Measurements from ENCODE around the gene CTNND2.

CTNND2 gene

DNA sequence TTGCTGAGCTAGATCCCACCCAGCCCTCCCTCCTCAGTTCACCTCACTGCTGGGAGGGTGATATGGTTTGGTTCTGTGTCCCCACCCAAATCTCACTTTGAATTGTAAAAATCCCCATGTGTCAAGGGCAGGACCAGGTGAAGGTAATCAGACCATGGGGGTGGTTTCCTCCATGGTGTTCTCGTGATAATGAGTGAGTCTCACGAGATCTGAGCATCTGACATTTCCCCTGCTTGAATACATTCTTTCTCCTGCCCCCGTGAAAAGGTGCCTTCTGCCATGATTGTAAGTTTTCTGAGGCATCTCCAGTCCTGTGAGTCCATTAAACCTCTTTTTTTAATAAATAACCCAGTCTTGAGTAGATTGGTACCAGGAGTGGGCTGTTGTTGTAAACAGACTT lies 673.4 kb downstream of the CTNND2 start:
- no peak for DNase-seq

DNA sequence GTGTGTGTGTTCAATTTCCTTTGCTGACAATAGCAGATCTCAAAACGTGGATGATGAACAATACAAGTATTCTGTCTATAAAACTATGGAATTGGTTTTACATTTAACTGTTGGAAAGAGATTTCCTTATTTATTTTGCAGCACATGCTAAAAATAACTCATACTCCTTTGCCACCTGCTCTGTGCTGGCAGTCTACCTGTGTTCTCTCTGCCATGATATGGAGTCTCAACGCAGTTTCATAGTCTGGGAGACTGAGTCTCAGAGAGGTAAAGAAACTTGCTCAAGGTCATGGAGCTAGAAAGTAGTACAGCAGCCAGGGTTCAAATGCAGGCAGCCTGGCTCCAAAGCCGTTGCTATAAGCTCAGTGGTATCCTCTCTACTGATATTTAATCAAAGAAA lies 677.2 kb downstream of the CTNND2 start:
- DNase-seq, result no peak

DNA sequence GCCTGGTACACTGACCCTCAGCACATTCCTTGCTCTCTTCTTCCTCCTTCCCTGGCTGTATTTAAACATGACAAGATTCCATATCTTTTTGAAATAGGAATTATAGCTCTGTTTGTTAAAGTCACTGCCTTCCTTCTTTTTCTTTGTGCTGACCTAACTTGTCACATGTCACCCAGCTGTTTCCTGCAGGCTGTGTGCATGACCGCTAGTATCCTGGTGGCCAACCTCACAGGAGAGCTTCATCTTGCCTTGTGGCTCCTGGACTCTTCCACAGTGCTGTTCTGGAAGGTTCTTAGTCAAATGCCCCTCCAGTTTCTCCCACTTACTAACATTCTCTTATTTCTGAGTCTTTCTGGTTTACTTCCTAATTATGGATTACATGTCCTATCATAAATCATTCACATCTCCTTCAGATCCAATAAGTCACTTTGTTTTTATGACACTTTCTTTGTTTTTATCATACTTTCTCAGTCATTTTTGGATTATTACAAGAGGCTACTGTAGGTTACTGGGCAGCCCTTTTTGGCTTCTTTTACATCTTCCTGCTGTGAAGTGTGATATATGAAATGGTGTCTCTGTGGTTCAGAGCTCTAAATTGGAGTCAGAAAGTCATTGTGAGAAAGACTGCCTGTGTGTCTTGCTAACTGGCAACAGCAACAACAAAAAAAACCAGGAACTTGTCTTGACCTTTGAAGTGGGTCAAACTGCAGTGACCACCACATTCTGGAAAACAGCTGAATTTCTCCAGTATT lies 679.6 kb downstream of the CTNND2 start:
- DNase-seq, result no peak

DNA sequence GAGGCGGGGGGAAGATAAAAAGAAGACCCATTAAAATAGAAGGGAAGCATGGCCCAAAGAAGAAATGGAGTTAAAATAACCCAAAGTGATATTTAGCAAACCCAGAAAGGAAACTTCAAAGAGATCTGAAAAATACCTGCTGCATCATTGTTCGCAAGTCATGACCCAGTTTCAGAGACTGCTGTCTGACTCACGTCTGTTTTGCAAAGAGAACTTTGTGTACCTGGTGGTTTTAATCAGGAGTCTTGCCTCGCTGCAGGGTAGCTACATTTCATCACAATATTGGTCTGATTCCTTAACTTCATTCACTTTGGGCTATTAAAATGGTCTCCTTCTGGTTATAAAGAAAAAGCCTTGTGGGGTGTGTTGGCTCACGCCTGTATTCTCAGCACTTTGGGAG lies 682.1 kb downstream of the CTNND2 start:
- DNase-seq, result no peak

DNA sequence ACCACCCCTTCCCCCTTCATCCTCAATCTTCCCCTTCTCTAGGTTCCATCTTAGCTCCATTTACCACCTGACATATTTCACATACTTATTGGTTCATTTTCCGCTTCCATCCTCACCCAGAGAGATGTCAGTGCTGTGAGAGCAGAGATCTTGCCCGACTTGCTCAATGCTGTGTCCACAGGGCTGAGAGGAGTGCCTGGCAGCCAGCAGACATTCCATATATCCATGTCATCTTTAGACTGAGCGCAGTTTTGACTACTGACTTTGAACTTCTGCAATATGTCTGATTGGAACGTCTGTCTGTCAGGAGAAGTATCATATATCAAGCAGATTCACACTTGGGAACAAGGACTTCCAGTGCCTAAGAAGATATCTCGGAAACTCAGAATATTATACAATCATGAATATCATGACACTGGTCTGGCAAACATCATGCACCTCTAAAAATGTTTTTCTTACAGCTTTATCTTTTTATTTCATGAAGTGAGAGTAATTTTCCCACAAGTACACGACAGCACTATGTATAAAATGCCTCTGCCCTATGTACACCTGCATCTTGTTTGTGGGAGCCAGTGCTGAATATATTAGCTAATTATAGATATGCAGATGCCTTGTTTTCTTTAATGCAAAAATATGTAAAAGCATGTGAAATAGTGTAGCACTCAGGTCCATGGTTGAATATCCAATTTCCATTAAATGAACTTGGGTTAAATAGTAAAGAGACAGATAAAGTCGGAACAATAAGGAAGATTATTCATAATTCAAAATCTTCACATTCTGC lies 689.2 kb downstream of the CTNND2 start:
- no peak for DNase-seq

DNA sequence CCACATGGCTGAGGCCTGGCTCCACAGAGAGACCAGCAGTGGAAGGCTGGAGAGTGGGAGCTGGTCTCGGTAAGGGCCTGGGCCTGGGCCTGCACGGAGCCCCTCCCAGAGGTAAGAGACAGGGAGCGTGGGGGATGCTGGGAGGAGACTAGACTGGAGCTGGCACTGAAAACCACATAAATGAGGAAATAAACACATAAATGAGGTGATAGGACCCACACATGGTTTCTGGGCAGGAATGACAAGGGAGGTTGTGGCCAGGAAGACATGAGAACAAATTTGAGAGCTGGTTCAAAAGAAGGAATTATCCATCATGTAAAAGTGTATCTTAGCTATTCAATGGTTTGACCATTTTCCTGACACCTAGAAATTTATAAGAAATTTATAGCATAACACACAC lies 691.5 kb downstream of the CTNND2 start:
- no peak for DNase-seq

DNA sequence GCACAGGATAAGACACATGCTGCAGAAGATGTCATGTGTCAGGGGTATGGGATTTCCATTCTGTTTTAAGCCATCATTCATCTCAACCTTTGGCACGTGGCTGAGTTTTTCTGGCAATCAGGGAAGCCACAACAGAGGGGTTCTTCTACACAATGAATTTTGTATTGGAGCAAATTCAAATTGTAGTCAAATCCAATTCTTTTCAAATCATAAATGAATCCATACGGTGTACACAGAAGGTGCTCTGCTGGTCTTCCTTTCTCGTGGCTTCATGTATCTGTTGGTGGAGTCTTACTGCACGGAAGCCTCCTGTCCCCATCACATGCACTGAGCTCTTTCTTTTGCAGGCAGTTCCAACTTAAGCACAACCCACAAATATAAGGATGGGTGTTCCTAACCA lies 706.5 kb downstream of the CTNND2 start:
- no peak for DNase-seq

DNA sequence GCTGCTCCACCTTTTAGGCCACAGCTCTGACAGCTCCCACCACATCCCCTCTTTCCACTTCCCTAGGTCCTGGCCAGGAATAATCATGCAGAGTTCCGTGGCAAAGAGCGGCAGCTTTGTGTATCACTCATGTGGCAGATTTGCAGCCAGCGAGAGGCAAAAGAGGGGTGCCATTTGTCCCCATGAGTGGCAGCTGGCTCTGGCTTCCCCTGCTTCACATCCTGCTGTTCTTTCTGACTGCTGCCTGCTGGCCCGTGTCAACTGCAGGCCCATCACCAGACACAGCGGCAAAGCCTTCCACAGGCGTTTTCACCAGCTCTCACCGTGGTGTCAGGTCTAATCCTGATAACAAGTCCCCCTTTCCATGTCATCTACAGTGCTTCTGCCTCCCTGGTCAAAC lies 712.6 kb downstream of the CTNND2 start:
- DNase-seq, result peak in 1 of 2 donors; percentile 11

DNA sequence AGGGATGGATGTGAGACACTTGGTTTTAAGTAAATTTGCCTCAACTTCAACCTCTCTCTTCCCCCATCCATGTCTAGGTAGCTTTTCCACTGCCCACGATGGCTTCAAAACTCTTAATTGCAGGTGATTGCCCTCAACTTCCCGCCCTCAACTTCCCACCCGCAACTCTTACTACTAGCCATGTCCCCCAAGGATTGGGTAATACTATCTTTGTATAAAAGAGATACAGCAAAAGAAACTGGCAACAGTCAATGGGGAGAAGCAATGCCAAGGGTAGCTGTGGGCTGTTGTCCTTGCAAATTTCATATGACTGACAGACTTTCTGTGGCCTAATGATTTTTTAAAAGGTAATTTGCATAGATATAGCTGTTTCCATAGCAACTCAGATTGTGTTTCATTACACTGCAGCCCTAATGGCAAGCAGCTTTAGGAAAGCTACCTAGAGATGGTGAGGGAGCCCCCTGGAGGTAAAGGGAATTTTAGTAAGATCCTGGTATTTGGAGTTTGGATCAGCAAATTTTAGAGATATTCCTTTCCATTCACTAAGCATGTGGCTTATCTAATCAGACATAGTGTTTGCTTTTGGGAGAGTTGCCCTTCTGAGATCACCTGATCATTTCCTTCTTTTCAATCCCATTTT lies 721.7 kb downstream of the CTNND2 start:
- DNase-seq, result peak in 1 of 2 donors; percentile 20

DNA sequence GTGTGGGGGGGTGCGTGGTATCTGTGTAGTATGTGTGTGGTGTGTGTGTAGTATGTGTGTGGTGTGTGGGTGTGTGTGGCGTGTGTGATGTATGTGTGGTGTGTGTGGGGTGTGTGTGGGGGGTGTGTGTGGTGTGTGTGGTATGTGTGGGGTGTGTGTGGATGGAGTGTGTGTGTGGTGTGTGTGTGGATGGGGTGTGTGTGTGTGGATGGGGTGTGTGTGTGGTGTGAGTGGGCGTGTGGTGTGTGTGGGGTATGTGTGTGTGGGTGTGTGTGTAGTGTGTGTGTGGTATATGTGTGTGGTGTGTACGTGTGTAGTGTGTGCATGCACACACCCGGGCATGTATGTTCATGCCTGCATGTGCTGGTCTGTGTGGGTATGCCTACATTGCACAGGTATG lies 722.3 kb downstream of the CTNND2 start:
- DNase-seq, result no peak

DNA sequence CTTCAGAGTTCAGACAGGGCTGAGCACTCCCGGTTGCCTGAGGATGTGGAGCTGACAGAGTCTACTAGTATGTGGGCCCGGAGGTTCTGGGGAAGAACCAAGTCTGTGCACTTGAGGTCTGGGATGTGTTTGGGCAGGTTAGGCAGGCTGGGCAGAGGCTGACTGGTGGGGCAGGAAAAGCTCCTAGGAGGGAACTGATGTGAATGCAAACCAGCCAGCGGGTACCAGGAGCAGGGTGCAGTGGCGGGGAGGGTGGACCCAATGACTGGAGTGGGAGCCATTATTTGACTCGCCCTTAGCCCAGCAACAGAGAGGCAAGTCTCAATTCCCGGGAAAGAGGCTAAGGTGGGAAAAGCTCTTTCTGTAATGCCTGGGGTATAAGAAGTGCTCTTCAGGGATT lies 723.4 kb downstream of the CTNND2 start:
- DNase-seq, result no peak

DNA sequence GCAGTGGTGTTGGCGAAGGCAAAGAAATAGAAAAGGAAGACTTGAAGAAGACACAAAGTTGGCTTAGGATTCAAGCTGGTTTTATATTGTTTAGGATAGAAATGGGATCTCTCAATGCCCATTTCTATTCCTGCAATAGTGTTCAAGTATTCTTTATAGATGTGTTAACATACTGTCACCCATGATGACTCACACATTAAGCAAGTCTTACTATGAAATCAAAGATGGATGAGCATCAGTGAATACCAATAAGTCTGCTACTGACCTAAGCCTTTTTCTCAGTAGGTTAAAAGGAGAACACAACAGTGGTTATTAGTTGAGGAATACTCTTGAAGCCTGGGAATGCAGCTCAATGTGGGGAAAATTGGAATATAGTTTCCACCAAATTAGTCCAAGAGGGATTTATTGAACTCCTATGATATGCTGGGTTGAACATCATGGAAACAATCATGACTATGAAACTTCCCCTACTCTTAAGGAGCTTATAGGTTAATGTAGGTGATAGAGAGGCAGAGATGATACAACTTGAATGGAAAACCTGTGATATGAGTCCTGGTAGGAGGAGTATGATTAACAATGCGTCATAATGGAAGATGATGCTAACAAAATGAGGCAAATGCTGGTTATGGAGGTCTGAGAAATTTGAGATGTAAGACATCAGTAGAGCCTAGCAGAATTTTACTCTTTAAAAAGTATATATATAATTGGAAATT lies 726.1 kb downstream of the CTNND2 start:
- no peak for DNase-seq

DNA sequence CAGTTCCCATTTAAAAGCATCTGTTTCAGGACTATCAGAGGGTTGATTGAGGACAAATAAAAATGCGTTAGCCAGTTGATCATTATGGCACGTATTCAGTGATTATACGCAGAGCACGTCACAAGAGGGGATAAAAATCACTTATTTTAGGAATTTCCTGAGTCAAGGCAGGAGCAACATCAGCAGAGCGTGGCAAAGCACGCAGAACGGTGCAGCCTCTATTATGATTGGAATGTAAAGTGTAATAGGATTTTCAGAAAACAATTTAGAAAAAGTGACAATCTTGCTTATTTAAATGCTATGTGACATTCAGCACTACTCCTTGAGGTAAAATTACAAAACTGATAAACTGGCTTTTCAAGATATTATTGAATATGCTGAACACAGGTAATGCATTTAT lies 729.7 kb downstream of the CTNND2 start:
- DNase-seq, result no peak

DNA sequence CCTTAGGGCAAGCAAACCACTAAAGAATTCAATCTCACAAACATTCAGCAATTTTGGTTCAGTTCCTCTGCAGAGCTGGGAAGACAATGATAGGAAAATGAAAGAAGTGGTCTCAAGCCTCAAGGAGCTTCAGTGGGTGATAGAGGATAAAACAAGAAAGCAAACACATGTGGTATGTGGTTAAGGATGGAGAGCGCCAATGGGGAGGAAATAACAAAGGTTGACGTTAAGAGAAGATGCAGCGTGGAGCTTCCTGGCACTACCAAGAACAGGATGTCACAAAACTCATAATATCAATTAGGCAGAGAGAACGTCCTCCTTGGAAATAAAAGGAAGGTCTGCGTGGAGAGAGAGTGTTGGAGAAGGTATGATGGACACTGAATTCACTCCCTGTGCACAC lies 731.8 kb downstream of the CTNND2 start:
- no peak for DNase-seq

DNA sequence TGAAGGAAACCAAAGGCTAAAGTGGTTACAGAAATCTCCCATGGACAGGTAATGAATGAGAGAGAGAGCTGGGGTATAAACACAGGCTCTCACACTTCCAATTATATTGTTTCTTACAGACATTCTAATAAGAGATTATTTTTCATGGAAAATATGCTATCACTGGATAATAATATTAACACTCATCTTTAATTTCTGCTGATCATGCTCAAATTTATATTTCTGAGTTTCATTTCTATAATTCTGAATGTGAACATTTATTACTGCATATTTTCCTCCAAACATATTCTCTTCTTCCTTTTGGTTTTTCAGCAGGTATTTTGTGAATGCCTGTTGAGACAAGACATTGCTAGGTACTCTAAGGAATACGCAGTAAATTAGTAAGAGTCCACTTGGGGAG lies 733.0 kb downstream of the CTNND2 start:
- no peak for DNase-seq

DNA sequence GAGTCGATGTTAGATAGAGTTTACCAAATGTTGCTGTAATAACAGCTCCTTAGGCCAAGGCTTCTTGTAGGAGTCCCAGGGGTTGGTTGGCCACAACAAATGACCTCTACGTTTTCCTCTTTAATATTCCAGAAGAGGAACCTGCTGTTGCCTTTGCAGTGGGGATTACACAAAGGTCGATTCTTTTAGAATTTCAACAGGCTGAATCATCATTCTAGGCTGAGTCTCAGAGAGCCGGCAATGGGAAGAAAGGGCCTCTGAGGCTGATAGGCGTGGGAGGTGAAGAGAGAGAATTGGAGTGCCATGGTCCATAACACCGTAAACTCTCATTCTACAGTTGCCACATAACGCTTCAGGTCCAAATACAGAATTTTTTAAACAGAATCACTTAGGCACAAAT lies 737.3 kb downstream of the CTNND2 start:
- peak in 1 of 2 donors; percentile 63 for DNase-seq

DNA sequence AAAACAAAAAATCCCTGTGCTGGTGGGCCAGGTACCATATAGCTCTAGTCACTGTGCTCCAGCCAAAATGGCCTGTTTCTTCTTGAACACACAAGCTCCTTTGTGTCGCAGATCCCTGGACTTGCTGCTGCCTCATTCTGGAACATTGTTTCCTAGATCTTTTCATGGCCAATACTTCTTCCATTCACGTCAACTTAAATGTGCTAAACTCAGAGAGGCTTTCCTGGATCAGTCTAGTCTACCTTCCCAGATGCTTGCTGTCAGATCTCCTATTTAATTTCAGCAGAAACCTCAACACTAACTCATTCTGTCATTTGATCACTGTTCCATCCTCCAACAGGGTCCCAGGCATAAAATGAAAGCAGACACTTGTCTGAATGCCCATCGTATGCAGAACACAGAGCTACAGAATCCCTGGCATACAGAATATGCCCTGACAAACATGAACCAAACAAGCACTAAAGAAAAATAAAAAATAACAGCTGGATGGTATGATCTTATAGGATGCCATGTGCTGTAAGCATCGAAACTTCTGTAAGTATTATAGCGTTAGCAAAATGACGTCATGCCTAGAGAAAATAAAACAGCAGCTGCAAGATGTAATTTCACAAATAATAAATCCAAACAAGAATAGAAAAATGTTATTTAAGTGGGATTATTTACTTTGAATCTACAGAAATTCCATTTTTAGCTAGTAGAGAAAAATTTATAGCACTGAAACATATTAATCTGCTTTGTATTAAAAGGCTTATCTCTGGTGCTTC lies 739.5 kb downstream of the CTNND2 start:
- DNase-seq, result peak; percentile 27 to 60

DNA sequence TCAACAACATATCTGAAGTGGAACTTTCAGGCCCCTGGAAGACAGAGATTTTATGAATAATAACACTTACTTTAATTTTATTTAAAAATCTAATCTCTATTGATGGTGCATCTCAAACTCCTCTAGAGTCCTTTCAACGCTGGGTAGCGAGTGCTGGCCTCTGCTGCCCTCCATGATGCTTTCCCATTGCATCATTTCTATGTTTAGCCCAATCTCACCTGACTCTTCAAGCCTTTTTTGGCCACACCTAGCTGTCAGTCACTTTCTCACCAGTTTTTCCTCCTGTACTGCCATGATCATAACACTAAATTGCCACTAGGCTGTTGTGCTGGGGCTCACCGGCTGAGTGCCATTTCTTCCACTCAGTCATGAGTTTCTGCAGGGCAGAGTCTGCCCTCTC lies 747.1 kb downstream of the CTNND2 start:
- DNase-seq, result no peak

DNA sequence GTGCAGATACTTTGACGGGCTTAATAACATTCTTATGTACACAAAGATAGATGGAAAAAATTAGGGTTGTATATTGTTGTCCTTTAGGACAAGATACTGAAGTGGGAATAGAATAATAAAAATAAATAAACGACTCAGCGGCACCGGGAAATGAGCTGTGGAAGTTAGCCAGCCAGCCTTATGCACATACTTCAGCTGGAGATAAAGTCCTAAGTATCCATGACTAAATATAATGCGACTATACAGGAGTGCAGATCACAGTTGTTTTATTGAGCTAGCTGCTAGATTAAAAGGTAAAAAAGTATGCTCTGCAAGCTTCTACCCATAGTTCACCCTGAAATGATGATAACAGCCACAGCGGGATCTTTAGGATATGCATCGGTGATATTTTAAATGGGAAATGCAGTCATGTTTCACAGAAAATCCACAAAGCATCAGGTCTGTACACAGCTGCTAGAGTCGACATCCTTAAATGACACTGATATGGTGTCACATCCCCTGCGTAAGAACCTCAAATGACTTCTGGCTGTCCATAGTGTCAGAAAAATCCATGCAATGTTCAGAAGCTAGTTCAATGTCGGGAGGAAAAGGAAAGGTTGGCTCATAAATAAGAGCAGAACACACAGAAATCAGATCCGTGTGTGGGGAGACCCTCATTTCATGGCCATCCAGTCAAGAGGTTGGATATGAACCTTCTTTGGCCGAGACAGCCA lies 750.4 kb downstream of the CTNND2 start:
- DNase-seq, result no peak

DNA sequence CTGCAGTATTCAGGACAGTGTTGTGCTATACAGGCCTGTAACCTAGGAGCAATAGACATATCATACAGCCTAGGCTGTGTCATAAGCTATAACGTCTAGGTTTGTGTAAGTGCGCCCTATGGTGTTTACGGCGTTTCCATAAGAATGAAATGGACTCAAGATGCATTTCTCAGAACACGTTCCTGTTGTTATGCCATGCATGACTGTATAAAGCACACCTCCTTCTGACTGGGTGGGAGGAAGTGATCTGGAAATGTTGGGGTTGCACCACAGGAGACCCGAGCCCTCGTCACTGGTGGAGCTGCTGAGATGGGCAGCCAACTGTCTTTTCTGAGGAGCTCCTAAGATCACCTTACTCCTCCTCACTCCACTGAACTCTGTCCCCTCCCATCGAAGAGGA lies 751.9 kb downstream of the CTNND2 start:
- DNase-seq, result no peak

DNA sequence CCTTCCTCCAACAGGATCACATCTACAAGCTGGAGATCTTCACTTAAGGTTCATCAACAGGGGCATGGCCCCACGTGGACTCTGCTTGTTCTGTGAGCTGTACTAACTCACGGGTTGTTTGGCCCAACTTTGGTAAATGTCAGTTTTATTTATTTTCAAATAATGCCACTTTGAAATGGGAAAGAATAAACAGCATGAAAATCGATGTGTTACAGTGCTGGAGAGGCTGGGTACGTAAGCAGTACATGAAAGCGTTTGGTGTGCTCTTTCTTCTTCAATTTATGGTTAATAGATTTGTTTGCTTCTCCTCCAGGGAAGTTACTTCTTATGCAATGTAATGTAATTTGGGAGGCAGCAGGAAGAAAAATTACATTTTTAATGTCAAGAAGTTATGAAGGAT lies 753.3 kb downstream of the CTNND2 start:
- DNase-seq, result no peak
